HG03520 (cell line): Measurements from ENCODE around the gene ORM2.

Experiments
- ATAC-seq: cut with Tn5 transposase; IDR thresholded peaks from one replicate; pipeline ENCODE4 v1.9.1; 2021; ENCODE audit warnings: mild to moderate bottlenecking, moderate library complexity; ENCODE audit not compliant: unreplicated experiment

The ORM2 gene

DNA sequence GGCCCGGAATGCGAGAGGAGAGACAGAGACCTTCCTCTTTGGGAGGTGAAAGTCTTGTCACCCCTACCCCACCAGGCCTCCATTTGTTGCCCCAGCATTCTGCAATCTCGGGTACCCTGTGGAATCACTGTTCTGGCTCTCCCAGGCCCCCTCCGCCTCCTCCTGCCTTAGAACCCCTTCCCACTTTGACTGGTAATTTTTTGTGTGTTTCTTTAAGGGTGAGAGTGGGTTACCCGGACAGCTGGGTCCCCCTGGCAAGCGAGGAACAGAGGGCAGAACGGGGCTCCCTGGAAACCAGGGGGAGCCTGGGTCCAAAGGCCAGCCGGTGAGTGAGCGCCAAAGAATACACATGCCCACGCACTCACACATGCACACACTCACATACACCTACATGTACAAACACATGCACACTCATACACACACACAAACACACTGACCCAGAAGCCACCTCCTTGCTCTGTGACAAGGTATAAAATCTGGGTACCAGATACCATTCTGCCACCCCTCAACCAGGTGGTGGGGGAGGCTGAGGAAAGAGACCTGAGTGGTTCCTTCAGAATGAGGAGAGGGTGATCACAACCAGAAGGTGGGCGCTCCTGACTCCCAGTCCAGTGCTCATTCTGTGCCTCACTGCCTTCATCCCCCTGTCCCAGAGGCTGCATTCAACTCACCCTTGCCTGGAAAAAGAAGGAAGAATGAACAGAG is 37.6 kb upstream of the ORM2 start:
- no peak for ATAC-seq

DNA sequence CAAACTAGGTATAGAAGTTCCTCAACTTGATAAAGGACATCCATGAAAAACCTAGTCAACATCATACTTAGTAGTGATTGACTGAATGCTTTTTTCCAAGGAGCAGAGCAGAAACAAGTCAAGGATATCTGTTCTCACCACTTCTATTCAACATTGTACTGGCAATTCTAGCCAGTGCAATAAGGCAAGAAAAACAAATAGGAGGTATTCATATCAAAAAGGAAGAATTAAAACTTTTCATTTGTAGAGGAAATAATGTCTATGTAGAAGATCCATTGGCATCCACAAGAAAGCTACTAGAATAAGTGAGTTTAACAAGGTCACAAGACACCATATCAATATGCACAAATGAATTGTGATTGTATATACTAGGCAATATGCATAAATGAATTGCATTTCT is 35.0 kb upstream of the ORM2 start:
- ATAC-seq = no peak

DNA sequence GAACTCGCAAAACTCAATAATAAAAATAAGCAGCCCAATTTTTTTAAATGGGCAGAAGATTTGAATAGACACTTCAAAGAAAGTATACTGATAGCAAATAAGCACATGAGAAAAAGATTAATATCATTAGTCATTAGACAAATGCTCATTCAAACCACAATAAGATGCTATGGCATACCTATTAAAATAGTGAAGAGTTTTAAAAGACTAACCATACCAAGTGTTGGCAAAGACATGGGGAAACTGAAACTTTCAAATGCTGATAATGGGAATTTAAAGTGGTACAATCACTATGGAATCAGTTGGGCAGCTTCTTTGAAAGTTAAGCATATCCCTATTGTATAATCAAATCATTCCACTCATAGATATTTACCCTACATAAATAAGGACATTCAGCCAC is 33.3 kb upstream of the ORM2 start:
- ATAC-seq = no peak

DNA sequence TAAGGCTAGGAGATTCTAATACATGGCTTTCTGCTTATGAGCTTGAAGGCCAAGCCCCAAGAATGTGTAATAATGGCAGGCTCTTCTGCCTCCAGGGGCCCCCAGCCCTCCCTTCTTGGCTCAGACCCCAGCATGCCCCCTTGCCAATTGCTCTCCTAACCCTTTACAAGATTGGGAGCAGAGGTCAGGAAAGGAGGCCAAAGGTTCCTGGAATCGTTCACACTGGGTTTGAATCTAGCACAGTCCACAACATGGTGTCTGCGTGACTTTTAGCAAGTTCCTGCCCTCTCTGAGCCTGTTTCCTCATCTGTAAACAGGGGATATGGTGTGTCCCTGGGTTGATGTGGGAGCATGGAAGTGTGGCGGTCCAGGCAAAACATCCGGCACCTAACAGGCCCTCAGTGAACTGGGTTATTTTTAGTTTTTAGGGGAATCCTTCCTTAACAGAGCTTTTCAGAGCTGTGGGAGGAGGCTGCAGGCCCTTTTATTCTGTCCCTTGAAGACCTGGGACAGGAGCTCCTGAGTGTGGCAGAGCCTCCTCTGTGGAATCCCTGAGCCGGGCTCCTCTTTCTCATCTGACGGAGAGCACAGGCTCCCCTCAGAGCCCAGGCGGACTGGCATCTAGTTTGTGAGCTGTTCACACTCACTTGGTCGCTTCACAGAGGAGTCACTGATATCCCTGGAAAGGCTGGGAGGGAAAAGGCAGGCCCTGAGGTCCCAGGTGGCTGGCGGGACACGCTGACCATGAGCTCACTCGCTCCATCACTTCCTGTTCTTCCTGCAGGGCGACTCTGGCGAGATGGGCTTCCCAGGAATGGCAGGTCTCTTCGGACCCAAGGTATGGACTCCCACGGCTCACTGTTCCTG is 30.1 kb upstream of the ORM2 start:
- no peak for ATAC-seq

DNA sequence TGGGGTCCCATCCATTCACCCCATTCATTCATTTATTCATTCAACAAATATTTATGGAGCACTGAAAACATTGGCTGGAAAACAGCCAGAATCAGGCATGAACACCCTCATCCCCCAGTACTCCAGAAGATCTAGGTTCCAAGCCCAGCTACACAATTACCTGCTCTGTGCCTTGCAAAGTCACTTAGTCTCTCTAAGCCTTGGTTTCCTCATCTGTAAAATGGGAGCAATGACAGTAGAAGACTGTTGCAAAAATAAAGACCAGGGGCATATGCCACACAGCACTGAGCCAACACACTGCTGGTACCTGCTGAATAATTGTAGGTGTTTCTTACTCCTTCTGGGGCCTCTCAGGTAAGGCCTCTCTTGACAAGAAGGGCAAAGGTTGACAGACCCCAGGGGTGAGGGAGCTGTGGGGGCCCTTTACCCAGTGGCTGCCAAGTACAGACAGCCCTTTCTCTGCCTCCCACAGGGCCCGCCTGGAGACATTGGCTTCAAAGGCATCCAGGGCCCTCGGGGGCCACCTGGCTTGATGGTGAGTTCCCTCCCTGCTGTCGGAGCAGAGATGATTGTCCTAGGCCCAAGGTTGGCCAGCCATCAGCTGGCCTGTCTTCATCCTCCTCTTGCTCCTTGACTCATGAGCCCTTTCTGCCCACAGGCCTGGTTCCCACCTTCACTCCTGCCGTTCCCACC is 29.4 kb upstream of the ORM2 start:
- no peak for ATAC-seq

DNA sequence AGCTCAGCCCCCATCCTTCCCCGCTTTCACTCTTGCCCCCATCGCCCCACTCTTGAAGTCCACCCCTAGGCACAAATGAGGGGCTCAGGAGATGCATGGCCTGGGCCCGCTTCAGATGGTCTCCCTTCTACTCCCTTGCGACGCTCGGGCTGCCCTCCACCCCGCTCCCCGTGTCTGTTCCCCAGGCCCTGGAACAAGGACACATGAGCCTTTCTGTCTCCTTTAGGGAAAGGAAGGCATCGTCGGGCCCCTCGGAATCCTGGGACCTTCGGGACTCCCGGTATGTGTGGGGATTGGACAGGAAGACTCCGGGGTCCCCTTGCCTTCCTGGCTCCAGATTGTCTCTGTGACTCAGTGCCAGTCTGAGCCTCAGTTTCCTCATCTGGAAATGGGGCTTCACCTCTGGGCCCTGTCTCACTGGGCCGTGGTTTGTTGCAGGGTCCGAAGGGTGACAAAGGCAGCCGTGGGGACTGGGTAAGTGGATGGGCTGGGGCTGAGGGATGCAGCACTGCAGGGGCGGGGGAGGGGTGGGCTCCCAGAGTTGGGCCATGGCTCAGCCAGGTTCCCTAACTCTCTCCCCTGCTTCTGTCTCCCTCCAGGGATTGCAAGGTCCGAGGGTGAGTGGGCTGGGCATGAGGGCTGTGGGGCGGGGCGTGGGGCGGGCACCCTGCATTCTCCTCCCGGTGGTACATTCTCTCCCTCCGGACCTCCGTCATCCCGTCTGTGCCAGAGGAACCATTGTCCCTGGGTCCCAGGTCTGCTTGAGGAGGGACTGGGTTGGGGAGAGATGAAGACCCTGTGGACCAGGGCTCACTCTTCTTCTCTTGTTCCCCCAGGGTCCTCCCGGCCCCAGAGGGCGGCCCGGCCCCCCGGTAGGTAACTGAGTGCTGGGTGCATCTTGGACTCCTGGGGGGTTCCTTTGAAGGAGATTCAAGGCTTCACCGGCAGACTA is 28.5 kb upstream of the ORM2 start:
- no peak for ATAC-seq

DNA sequence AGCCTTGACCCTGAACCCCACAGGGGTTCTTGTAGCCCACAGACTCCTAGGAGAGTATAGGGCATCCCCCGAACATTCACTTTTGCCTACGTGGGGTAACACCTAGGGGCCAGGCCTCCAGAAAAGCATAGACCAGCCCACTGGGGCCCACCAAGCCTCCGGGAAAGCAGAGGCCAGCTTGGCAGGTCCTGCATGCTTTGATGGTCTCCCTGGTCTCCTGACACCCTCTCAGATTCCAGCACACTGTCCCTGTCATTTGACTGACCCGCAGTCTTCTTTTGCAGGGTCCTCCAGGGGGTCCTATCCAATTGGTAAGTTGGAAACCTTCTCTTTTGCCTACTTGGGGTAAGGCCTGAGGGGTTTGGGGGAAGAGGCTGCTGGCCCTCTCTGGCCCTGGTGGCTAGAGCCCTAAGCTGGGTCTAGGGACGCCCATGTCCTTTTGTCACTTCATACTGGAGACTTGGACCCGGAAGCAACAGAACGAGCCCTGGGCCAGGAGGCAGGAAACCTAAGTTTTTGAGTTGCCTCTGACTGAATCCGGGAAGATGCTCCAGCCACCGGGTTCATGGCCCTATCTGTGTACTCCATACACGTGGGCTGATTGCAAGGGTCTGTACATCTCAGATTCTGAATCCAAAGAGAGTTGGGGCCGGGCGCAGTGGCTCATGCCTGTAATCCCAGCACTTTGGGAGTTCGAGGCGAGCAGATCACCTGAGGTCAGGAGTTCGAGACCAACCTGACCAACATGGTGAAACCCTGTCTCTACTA is 27.7 kb upstream of the ORM2 start:
- no peak for ATAC-seq

DNA sequence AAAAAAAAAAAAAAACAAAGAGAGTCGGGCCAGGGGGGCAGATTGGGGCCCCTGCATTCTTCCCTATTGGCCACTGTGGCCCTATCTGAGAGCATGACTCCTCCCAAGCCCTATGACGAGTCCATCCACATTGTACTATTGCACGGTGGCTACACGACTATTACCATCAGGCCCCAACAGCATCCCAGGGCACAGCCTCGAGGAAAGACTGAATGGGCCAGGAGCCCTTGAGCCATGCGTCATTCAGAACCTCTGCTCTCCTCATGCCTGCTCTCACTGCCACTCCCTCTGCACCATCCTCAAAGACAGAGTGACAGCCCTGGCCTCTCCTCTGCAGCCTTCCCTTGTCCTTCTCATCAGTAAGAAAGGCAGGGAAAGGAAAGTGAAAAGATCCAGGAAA is 26.9 kb upstream of the ORM2 start:
- no peak for ATAC-seq

DNA sequence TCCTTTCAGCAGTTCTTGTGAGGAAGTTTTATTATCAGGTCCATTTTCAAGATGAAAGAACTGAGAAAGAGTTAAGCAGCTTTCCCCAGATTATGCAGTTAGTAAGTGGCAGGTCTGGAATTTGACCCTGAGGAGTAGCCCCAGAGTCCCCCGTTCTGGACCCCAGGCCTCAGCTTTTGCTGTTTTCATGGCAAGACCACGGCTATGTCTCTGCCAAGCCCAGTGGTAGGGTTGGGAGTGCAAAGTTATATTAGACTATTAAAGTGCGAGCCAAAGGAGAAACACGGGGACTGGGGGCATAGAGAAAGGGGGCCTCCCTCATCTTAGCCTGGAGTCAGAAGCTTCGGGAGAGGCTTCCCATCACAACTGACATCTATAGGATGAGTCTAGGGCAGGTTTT is 26.1 kb upstream of the ORM2 start:
- no peak for ATAC-seq

DNA sequence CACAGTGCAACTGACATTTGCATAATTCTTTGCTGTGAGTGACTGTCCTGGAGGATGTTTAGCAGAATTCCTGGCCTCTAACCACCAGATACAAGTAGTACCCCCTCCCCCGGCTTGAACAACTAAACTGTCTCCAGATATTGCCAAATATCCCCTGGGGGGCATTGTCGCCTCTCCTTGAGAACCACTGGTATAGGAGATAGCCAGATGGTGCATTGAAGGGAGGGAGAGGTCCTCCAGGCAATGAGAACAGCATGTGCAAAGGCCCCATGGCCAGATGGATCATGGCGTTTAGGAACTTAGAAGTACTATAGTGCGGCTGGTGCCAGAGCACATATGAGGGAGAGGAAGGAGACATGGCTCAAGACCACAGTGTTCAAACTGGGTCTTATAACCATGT is 25.7 kb upstream of the ORM2 start:
- no peak for ATAC-seq

DNA sequence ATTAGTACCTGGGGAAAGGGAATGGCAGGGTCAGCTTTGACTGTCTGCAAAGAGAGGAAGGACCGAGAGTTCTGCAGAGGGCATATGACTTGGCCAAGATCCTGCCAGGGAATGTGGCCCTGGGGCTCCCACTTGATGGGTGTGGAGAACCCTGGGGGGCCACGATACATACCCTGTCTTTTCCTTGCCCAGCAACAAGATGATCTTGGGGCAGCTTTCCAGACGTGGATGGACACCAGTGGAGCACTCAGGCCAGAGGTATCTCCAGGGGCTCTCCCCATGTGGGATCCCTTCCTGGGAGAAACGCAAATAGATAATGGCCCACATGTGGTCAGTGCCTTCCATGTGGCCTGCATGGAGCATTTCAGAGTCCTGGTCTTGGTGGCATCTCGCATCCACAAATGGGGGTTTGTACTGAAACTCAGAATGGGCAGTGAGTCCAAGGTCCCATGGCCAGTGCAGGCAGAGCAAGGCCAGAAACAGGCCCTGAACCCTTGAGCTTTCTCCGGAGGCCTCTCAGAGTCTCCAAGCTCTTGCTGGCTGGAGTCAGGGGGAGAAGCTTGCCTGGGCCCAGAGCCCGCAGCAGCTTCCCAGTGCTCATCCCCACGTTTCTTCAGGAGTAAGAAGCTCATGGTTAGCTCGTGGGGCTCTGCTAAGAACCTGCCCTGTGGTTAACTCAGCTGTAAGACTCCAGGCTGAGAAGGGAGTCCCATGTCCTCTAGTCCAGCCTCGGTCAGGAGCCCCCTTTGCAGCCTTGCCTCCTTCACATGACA is 25.1 kb upstream of the ORM2 start:
- ATAC-seq = no peak

DNA sequence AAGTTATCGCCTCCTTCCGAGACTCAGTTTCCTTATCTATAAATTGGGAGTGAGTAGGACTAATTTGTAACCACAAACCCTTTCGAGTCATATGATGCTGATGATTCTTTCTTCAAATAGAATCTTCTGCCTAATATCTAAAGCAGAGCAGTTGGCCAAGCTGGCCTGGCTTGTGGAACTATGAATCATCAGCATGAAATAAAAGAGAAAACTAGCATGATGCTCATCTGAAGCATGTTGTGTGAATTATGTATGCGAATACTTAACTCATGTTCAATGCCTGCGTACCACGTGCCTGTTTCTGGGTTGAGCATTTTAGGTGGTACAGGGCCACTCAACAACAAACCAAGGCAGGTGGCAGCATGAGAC is 21.8 kb upstream of the ORM2 start:
- ATAC-seq = no peak

DNA sequence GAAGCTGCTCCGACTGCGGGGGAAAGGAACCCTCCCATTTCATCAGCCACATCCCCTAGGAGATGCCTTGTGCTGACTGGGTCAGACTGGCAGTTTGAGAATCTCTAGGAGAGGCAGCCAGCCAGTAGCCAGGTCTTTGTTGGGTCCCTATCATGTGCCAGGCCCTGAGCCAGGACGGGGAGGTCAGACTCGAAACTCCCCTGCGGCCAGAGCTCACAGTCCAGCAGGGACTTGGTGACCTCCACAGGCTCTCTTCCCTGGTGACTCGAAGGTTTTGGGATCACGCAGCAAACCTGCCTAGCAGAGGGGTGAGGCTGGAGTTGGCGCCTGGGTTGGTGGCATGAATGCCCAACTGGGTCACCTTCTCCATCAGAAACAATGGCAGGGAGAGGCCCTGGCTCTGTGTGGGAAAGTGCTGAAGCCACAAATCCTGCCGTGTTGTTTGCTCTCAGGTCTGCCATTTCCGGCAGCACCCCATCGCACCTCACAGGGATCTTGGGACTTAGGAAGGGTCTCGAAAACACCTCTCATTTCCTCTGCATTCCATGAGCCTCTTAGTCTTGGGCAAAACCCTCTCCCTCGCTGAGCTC is 21.2 kb upstream of the ORM2 start:
- ATAC-seq = no peak

DNA sequence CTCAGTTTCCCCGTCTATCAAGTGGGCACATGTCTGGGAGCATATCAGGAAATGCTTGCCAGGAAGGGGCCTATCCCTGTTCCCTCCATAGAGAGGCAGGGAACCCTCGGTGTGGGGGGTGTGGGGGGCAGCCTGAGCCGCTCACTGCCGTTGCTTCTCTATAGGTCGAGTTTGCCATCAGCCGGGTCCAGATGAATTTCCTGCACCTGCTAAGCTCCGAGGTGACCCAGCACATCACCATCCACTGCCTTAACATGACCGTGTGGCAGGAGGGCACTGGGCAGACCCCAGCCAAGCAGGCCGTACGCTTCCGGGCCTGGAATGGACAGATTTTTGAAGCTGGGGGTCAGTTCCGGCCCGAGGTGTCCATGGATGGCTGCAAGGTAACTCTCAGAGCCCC is 20.6 kb upstream of the ORM2 start:
- ATAC-seq = no peak

DNA sequence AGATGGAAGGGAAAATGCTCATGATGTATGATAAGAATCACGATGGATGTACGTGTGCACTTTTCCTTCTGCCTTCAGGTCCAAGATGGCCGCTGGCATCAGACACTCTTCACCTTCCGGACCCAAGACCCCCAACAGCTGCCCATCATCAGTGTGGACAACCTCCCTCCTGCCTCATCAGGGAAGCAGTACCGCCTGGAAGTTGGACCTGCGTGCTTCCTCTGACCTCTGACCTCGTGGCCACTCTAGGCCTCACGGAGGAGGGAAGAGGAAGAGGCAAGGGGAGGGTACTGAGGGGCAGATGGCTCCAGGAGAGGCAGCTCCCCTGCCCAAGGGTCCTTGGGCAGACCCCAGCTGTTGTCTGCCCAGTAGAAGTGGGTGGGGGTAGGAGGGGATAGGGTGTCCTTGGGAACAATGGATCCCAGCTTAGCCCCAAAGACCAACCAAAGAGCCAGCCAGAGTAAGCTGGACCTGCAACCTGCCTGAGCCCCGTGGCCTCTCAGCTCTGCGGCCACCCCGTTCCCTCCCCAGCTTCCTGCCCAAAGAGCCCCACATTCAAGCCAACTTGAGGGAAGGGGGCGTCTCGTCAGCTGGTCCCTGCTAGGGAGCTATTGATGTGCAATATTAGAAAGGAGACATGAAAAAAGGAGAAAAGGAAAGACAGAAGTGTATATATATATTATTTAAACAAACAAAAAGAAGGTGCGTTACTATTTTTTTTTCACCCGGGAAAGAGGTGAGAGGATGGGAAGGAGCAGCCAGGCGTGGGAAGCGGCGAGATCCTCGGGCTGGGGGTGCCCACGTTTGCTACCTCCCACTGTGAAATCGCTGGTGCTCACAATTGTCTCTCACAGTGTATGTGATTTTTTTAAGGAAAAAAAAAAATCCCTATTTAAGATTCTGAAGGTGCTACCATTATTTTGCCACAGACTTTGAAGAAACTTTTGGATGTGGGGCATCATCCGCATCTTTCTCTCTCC is 18.9 kb upstream of the ORM2 start:
- no peak for ATAC-seq

DNA sequence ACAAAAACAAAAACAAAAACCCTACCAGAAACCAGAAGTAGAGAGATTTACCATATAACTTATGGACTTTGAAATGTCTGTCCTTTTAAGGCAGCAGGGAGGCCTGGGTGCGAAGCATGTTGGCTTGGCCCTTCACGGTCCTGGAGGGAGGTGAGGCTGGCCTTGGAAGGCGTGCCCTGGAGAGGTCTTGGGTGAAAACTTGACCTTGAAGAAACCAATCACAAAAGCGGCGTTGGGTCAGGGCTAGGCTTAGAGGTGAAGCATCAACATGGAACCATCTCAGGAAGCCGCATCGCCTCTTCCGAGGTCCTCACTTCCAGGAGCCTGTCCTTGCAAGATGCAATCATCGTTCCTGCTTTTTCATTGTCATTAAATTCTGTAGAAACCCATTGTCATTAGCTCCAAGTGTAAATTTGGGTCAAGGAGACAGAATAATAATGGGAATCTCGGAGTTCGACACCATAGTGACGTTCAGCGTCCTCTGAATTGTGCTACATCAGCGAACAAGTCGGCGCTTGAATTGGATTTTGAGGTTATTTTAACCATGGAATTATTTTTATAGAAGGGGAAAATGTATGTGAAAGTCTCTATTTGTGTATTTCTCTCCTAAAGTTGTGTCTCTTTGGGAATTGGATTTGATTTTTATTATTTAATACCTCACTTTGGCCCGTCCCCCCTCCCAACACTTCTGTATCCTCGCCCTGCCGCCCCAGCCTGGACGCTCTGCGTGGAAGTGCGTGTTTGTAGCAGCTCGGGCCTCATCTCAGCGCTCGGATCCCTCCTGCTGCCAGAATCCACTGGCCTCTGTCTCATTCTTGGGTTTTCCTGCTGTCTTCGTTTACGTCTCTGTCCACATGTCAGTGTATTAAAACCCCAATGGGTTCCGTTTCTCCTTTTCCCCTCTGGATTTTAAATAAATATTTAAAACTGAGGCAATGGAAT is 17.8 kb upstream of the ORM2 start:
- ATAC-seq = no peak

DNA sequence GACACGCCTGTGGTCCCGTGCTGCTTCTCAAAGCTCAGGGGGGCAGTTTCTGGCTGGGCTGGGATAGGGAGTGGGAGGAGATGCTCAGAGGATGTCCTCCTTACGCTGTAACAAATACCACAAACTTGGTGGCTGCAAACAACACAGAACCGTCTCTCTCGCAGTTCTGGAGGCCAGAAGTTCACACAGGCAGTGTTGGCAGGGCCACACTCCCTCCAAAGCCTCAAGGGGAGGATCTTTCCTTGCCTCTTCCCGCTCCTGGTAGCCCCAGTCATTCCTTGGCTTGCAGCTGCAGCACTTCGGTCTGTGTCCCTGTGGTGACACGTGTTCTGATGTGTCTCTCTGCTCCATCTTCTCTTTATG is 17.2 kb upstream of the ORM2 start:
- no peak for ATAC-seq
